ENCODE measurements around the gene SASH3.

Gene SASH3

GRCh38 chrX:129786210-129786651, 6.5 kb downstream of the SASH3 start:
- peak; percentile 91 for ATAC-seq
- no peaks in the 10 kb centered on the region for H3K9me3 Mint-ChIP-seq
- no peaks in the 10 kb centered on the region for H3K27me3 Mint-ChIP-seq
- H3K4me3 Mint-ChIP-seq: peak overlapping the region; percentile 82
- peaks cover 60% of the 10 kb centered on the region for H3K36me3 Mint-ChIP-seq
- peak overlapping the region; percentile 86 for H3K27ac Mint-ChIP-seq
- peaks cover 53% of the 10 kb centered on the region for H3K4me1 Mint-ChIP-seq

GRCh38 chrX:129787336-129788055, 7.7 kb downstream of the SASH3 start:
- no peaks in the 10 kb centered on the region for H3K9me3 Mint-ChIP-seq
- H3K27ac Mint-ChIP-seq: peak overlapping the region; percentile 86
- peak overlapping the region; percentile 59 for H3K4me3 Mint-ChIP-seq
- H3K36me3 Mint-ChIP-seq: peaks cover 49% of the 10 kb centered on the region
- no peak for ATAC-seq
- peaks cover 50% of the 10 kb centered on the region for H3K4me1 Mint-ChIP-seq
- no peaks in the 10 kb centered on the region for H3K27me3 Mint-ChIP-seq

- H3K4me3 Mint-ChIP-seq: no peak overlapping the region
- H3K36me3 Mint-ChIP-seq: peaks cover 40% of the 10 kb centered on the region
- H3K4me1 Mint-ChIP-seq: peaks cover 40% of the 10 kb centered on the region
- ATAC-seq: no peak
- peak overlapping the region; percentile 54 for H3K27ac Mint-ChIP-seq
- no peaks in the 10 kb centered on the region for H3K9me3 Mint-ChIP-seq
- H3K27me3 Mint-ChIP-seq: no peaks in the 10 kb centered on the region
Observed at GRCh38 chrX:129788527-129788926, 8.8 kb downstream of the SASH3 start.

- Mint-ChIP-seq H3K27ac (no peak overlapping the region), H3K4me1 (peaks cover 30% of the 10 kb centered on the region), H3K27me3 (no peaks in the 10 kb centered on the region), H3K36me3 (peaks cover 46% of the 10 kb centered on the region), H3K9me3 (no peaks in the 10 kb centered on the region), H3K4me3 (no peak overlapping the region)
- ATAC-seq: no peak
Observed at GRCh38 chrX:129790146-129790545, 10.4 kb downstream of the SASH3 start.

- Mint-ChIP-seq H3K9me3 (no peaks in the 10 kb centered on the region), H3K4me1 (peaks cover 23% of the 10 kb centered on the region), H3K27me3 (no peaks in the 10 kb centered on the region), H3K36me3 (peaks cover 40% of the 10 kb centered on the region), H3K4me3 (no peak overlapping the region), H3K27ac (no peak overlapping the region)
- ATAC-seq: no peak
Observed at GRCh38 chrX:129790808-129791207, 11.1 kb downstream of the SASH3 start.

- no peak overlapping the region for H3K27ac Mint-ChIP-seq
- peaks cover 34% of the 10 kb centered on the region for H3K36me3 Mint-ChIP-seq
- no peak overlapping the region for H3K4me3 Mint-ChIP-seq
- ATAC-seq: no peak
- no peaks in the 10 kb centered on the region for H3K9me3 Mint-ChIP-seq
- H3K27me3 Mint-ChIP-seq: no peaks in the 10 kb centered on the region
- peaks cover 18% of the 10 kb centered on the region for H3K4me1 Mint-ChIP-seq
Observed at GRCh38 chrX:129791336-129791735, 11.6 kb downstream of the SASH3 start.

- no peak for ATAC-seq
- no peaks in the 10 kb centered on the region for H3K9me3 Mint-ChIP-seq
- H3K36me3 Mint-ChIP-seq: peaks cover 29% of the 10 kb centered on the region
- H3K4me1 Mint-ChIP-seq: peaks cover 11% of the 10 kb centered on the region
- no peaks in the 10 kb centered on the region for H3K27me3 Mint-ChIP-seq
- no peak overlapping the region for H3K27ac Mint-ChIP-seq
- no peak overlapping the region for H3K4me3 Mint-ChIP-seq
Observed at GRCh38 chrX:129791961-129792570, 12.3 kb downstream of the SASH3 start.

GRCh38 chrX:129792586-129793291, 13.0 kb downstream of the SASH3 start:
- Mint-ChIP-seq H3K9me3 (no peaks in the 10 kb centered on the region), H3K27me3 (no peaks in the 10 kb centered on the region), H3K36me3 (peaks cover 23% of the 10 kb centered on the region), H3K27ac (no peak overlapping the region), H3K4me3 (no peak overlapping the region), H3K4me1 (peaks cover 5% of the 10 kb centered on the region)
- no peak for ATAC-seq

GRCh38 chrX:129793604-129794191, 13.9 kb downstream of the SASH3 start:
- no peak overlapping the region for H3K4me3 Mint-ChIP-seq
- H3K9me3 Mint-ChIP-seq: no peaks in the 10 kb centered on the region
- peaks cover 17% of the 10 kb centered on the region for H3K36me3 Mint-ChIP-seq
- H3K27ac Mint-ChIP-seq: no peak overlapping the region
- no peaks in the 10 kb centered on the region for H3K27me3 Mint-ChIP-seq
- no peak for ATAC-seq
- peaks cover 4% of the 10 kb centered on the region for H3K4me1 Mint-ChIP-seq

GRCh38 chrX:129795584-129795983, 15.8 kb downstream of the SASH3 start:
- Mint-ChIP-seq H3K27ac (no peak overlapping the region), H3K36me3 (peaks cover 8% of the 10 kb centered on the region), H3K4me1 (peaks cover 9% of the 10 kb centered on the region), H3K27me3 (no peaks in the 10 kb centered on the region), H3K4me3 (no peak overlapping the region), H3K9me3 (no peaks in the 10 kb centered on the region)
- no peak for ATAC-seq

- no peaks in the 10 kb centered on the region for H3K9me3 Mint-ChIP-seq
- H3K4me1 Mint-ChIP-seq: peaks cover 9% of the 10 kb centered on the region
- H3K36me3 Mint-ChIP-seq: peaks cover 8% of the 10 kb centered on the region
- no peak overlapping the region for H3K4me3 Mint-ChIP-seq
- no peak overlapping the region for H3K27ac Mint-ChIP-seq
- ATAC-seq: no peak
- H3K27me3 Mint-ChIP-seq: no peaks in the 10 kb centered on the region
Observed at GRCh38 chrX:129797251-129797906, 17.6 kb downstream of the SASH3 start.

- H3K4me1 Mint-ChIP-seq: peaks cover 9% of the 10 kb centered on the region
- no peaks in the 10 kb centered on the region for H3K27me3 Mint-ChIP-seq
- no peaks in the 10 kb centered on the region for H3K9me3 Mint-ChIP-seq
- H3K27ac Mint-ChIP-seq: peak overlapping the region; percentile 37
- H3K36me3 Mint-ChIP-seq: peaks cover 8% of the 10 kb centered on the region
- ATAC-seq: no peak
- no peak overlapping the region for H3K4me3 Mint-ChIP-seq
Observed at GRCh38 chrX:129798456-129798855, 18.7 kb downstream of the SASH3 start.

- H3K4me3 Mint-ChIP-seq: no peak overlapping the region
- peak; percentile 47 for ATAC-seq
- H3K36me3 Mint-ChIP-seq: peaks cover 8% of the 10 kb centered on the region
- peak overlapping the region; percentile 37 for H3K27ac Mint-ChIP-seq
- no peaks in the 10 kb centered on the region for H3K9me3 Mint-ChIP-seq
- no peaks in the 10 kb centered on the region for H3K27me3 Mint-ChIP-seq
- H3K4me1 Mint-ChIP-seq: peaks cover 9% of the 10 kb centered on the region
Observed at GRCh38 chrX:129798888-129799287, 19.1 kb downstream of the SASH3 start.

GRCh38 chrX:129800186-129800585, 20.4 kb downstream of the SASH3 start:
- no peak for ATAC-seq
- Mint-ChIP-seq H3K27ac (no peak overlapping the region), H3K4me1 (peaks cover 9% of the 10 kb centered on the region), H3K4me3 (no peak overlapping the region), H3K36me3 (peaks cover 3% of the 10 kb centered on the region), H3K27me3 (no peaks in the 10 kb centered on the region), H3K9me3 (no peaks in the 10 kb centered on the region)

GRCh38 chrX:129802863-129803262, 23.1 kb downstream of the SASH3 start:
- no peaks in the 10 kb centered on the region for H3K27me3 Mint-ChIP-seq
- H3K4me1 Mint-ChIP-seq: peaks cover 9% of the 10 kb centered on the region
- no peaks in the 10 kb centered on the region for H3K9me3 Mint-ChIP-seq
- H3K27ac Mint-ChIP-seq: no peak overlapping the region
- no peak overlapping the region for H3K4me3 Mint-ChIP-seq
- no peak for ATAC-seq
- H3K36me3 Mint-ChIP-seq: peaks cover 9% of the 10 kb centered on the region

Measured in stimulated activated memory B cell treated with anti-CD40 and anti-IgM and Interleukin-4, amounts not matched to agents 10 μg/mL and 1 μg/mL and 100 μg/mL, for 72 hours (primary cell).